Ishikawa (cell line): ENCODE data around the gene RUNX1.
A peak's percentile ranks its signal among the peaks of the same experiment; 100 is the strongest.

Experiments
- CEBPB ChIP-seq: IDR thresholded peaks from 2 replicates; pipeline ENCODE4 v1.6.1; 2012
- CREB1 ChIP-seq: IDR thresholded peaks from 2 replicates; pipeline ENCODE4 v1.6.1; 2012; ENCODE audit warnings: low read depth
- EGR1 ChIP-seq: IDR thresholded peaks from 2 replicates; pipeline ENCODE4 v1.6.1; 2012
- EP300 ChIP-seq: IDR thresholded peaks from 2 replicates; pipeline ENCODE4 v1.6.1; 2012; ENCODE audit warnings: borderline replicate concordance
- FOXM1 ChIP-seq: IDR thresholded peaks from 2 replicates; pipeline ENCODE4 v1.6.1; 2012; ENCODE audit warnings: low read depth, borderline replicate concordance
- NFIC ChIP-seq: IDR thresholded peaks from 2 replicates; pipeline ENCODE4 v1.6.1; 2012
- RAD21 ChIP-seq: IDR thresholded peaks from 2 replicates; pipeline ENCODE4 v1.6.1; 2012; ENCODE audit warnings: low read depth
- TAF1 ChIP-seq: IDR thresholded peaks from 2 replicates; pipeline ENCODE4 v1.6.1; 2012; ENCODE audit warnings: low read depth, mild to moderate bottlenecking
- TCF12 ChIP-seq: IDR thresholded peaks from 2 replicates; pipeline ENCODE4 v1.6.1; 2012; ENCODE audit warnings: low read depth
- TEAD4 ChIP-seq: IDR thresholded peaks from 2 replicates; pipeline ENCODE4 v1.6.1; 2012
- YY1 ChIP-seq: IDR thresholded peaks from 2 replicates; pipeline ENCODE4 v1.6.1; 2012; ENCODE audit warnings: low read depth
- ZBTB7A ChIP-seq: IDR thresholded peaks from 2 replicates; pipeline ENCODE4 v1.6.1; 2012; ENCODE audit warnings: low read depth
- TF ChIP-seq, protein P1 (sequence below): IDR thresholded peaks from 2 replicates; pipeline ENCODE4 v1.6.1; 2012
- TF ChIP-seq, protein P2 (sequence below): IDR thresholded peaks from 2 replicates; pipeline ENCODE4 v1.6.1; 2012; ENCODE audit warnings: low read depth, mild to moderate bottlenecking
- TF ChIP-seq, protein P3 (sequence below): IDR thresholded peaks from 2 replicates; pipeline ENCODE4 v1.6.1; 2012

The RUNX1 gene

DNA sequence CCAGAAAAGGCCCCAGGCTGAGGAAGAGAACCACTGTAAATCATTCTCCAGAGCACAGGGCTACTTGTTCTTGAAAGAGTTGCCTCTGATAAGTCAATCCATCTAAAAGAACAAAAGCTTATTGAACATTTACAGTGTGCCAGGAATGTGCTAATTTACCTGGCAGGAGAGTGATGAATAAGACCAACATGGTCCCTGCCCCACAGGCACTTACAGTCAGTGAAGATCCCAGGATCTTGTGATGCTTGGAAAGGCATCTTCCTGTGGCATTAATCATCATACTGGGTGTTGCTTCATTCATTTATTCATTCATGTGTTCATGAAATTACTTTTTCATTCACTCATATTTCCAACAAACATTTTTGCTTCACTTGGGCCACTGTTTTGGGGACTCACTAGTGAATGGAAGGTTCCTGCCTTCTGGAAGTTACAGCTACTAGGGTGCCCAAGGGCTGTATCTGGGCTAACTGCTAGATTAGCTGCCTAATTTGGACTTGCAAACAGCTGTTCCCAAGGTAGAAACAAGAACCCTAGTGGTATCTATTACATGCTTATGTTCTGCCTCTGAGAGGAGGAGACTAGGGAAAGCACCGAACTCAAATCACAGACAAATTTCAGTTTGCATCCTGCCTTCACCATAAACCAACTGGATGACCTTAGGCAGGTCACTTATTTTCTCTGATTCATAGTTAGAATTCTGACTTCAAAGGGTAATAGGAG, 246.8 kb downstream of the RUNX1 start:
- no peak for TF ChIP-seq CEBPB
- no peak for TF ChIP-seq EP300
- no peak for TF ChIP-seq ZBTB7A
- TF ChIP-seq TEAD4: no peak
- no peak for TF ChIP-seq TCF12
- no peak for TF ChIP-seq EGR1
- no peak for TF ChIP-seq YY1
- no peak for TF ChIP-seq NFIC
- TF ChIP-seq CREB1: no peak
- TF ChIP-seq, protein P1, sequence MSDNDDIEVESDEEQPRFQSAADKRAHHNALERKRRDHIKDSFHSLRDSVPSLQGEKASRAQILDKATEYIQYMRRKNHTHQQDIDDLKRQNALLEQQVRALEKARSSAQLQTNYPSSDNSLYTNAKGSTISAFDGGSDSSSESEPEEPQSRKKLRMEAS: no peak
- TF ChIP-seq, protein P2, sequence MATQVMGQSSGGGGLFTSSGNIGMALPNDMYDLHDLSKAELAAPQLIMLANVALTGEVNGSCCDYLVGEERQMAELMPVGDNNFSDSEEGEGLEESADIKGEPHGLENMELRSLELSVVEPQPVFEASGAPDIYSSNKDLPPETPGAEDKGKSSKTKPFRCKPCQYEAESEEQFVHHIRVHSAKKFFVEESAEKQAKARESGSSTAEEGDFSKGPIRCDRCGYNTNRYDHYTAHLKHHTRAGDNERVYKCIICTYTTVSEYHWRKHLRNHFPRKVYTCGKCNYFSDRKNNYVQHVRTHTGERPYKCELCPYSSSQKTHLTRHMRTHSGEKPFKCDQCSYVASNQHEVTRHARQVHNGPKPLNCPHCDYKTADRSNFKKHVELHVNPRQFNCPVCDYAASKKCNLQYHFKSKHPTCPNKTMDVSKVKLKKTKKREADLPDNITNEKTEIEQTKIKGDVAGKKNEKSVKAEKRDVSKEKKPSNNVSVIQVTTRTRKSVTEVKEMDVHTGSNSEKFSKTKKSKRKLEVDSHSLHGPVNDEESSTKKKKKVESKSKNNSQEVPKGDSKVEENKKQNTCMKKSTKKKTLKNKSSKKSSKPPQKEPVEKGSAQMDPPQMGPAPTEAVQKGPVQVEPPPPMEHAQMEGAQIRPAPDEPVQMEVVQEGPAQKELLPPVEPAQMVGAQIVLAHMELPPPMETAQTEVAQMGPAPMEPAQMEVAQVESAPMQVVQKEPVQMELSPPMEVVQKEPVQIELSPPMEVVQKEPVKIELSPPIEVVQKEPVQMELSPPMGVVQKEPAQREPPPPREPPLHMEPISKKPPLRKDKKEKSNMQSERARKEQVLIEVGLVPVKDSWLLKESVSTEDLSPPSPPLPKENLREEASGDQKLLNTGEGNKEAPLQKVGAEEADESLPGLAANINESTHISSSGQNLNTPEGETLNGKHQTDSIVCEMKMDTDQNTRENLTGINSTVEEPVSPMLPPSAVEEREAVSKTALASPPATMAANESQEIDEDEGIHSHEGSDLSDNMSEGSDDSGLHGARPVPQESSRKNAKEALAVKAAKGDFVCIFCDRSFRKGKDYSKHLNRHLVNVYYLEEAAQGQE: no peak
- TF ChIP-seq TAF1: no peak

DNA sequence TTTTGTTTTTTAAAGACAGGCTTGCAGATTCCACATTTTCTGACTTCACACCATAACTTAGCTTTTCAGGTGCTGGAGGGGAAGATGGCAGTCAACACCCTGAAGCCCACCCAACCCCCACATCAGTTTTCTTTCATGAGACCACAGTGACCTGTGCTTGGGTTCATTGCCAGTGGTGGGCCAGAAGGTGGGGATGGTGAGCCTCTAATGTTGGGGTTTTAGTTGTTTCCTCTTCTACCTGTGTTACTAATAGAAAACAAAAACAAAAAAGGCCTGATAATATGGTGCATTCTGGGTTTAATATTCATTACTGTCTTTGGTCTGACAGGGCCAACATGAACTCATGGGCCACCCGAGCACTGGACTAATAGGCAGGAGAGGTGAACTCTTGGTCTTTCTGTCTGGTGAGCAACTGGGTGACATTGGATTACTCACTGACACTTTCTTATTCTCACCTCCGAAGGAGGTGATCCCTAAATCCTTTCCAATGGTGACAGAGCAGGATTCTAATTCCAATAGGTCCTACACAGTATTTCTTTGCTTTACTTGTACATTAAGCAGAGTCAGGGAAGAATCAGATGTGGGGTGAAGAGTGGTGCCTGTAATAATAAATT, 247.5 kb downstream of the RUNX1 start:
- TF ChIP-seq TAF1: no peak
- TF ChIP-seq RAD21: peak; percentile 52

DNA sequence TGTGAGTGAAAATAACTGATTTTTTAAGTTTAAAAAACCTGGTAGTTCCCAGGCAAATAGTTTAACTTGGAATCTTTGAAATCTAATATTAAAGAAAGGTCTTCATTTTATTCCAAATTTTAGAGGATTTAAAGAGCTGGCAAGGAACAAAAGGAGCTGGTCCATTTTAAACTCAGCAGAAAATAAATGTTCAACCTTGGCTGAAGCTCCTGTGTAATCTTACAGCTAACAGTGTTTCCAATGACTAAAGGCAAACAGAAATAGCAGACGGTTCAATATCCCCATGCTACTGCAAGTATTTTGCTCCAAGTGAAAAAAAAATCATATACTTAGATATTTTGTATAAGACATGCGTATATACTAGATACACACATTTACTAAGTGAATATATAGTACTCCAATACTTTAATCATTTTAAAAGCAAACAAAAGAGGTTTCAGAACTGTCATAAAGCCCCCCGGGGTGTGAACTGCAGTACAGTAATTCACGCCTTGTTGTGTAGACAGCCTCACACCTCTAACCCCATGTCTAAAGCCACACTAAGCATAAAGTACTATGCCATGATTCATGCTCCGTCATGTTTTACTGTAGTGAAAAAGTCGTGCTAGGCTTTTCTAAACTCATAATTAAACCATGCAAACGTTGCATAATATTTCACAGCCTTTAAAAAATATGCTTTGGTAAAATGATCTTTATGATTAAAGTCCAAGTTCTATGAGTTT, 248.1 kb downstream of the RUNX1 start:
- TF ChIP-seq, protein P3, sequence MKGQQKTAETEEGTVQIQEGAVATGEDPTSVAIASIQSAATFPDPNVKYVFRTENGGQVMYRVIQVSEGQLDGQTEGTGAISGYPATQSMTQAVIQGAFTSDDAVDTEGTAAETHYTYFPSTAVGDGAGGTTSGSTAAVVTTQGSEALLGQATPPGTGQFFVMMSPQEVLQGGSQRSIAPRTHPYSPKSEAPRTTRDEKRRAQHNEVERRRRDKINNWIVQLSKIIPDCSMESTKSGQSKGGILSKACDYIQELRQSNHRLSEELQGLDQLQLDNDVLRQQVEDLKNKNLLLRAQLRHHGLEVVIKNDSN: no peak
- TF ChIP-seq, protein P1: no peak
- TF ChIP-seq EP300 (no peak), CEBPB (no peak), NFIC (no peak), EGR1 (no peak), ZBTB7A (no peak), RAD21 (no peak)

DNA sequence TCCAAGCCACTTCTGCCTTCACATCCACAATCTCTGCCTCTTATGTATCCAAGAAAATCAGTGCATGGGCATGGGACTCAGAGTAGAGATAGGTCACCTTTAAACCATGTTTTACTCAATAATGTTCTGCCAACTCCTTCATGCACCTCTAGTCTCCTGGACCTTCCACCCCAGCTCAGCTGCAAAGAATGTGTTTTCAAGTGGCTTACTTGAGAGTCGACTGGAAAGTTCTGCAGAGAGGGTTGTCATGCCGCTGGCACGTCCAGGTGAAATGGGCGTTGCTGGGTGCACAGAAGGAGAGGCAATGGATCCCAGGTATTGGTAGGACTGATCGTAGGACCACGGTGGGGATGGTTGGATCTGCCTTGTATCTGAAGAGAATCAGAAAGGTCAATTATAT, 250.0 kb downstream of the RUNX1 start:
- no peak for TF ChIP-seq YY1
- TF ChIP-seq, protein P1: no peak
- TF ChIP-seq, protein P3: no peak
- TF ChIP-seq, protein P2: no peak
- TF ChIP-seq EP300: no peak
- no peak for TF ChIP-seq TEAD4
- TF ChIP-seq TCF12: no peak
- TF ChIP-seq ZBTB7A: no peak
- no peak for TF ChIP-seq NFIC
- TF ChIP-seq FOXM1: no peak
- TF ChIP-seq CREB1: no peak
- no peak for TF ChIP-seq CEBPB
- no peak for TF ChIP-seq TAF1
- TF ChIP-seq EGR1: no peak
- TF ChIP-seq RAD21: no peak

DNA sequence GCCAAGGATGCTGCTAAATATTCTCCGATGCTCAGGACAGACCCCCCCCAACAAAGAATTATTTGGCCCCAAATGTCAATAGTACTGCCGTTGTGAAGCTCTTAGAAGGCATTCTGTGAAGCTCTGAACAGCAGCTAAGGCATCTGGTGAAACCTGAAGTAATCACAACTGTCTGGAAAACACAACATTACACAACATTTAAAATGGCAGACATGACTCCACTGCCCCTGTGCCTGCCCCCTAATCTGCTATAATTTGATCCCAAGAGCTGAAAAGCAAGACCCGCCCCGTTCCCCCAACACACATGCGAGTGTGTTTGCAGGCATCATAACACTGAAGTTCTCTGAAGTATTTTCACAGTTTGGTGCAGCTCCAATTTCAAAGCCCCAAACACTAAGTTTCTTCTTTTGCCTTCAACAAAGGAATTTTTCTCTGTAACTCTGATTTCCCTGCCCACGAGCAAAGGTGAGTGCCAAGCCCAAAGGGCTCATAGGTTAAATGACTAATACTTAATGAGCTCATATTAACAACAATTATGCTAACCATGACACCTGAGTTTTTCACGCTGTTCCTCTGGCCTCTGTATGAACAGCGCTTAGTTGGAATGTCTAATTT, 251.1 kb downstream of the RUNX1 start:
- no peak for TF ChIP-seq TAF1
- TF ChIP-seq EGR1: no peak
- TF ChIP-seq, protein P1: no peak
